ENCODE measurements around the gene ZIM2.

The ZIM2 gene

DNA sequence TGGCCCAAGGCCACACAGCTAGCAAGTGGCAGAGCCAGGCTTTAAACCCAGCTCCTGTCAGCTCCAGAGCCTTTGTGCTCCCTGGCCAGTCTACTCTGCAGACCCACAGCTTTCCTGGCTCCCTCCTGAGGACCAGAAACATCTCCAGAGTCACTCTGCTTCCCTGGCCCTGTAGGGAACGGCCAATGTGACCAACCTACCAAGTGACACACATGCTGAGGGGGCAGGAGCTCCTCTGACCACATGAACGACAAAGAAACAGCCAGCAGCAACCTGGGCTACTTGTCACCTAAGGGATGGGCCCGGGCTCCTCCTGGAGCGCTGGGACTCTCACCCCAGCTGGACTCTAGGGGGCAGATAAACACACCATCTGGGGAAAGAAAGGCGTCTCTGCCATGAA lies 19.3 kb downstream of the ZIM2 start:
- intact Hi-C loops (cut with DNase I): no loop called here
- DNase-seq: no peak

- DNase-seq: no peak
- intact Hi-C loops (cut with DNase I): no loop called here
Measured at GRCh38 chr19:56819166-56819565, 21.4 kb downstream of the ZIM2 start.

GRCh38 chr19:56814656-56815055 lies 25.9 kb downstream of the ZIM2 start:
- DNase-seq: no peak
- intact Hi-C loops (cut with DNase I): no loop called here

DNA sequence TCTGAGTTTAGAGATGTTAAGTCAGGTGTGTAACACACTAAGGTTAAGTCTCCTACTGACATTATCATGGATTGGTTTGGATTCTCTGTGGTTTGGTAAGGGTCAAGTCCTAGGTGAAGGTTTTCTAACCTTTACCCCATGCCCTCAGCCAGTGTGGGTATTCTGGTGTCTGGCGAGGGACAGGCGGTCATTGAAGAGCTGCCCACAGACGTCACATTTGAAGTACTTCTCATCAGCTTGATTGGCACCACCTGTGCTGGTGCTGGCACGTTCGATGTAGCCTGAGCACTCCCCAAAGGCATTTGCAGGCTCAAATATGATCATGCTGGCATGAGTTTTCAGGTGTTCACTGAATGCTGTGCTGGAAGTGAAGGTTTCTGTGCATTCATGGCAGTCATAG lies 27.0 kb downstream of the ZIM2 start:
- intact Hi-C loops (cut with DNase I): no loop called here
- DNase-seq: no peak

- intact Hi-C loops (cut with DNase I): no loop called here
Measured at GRCh38 chr19:56811480-56811879, 29.0 kb downstream of the ZIM2 start.

DNA sequence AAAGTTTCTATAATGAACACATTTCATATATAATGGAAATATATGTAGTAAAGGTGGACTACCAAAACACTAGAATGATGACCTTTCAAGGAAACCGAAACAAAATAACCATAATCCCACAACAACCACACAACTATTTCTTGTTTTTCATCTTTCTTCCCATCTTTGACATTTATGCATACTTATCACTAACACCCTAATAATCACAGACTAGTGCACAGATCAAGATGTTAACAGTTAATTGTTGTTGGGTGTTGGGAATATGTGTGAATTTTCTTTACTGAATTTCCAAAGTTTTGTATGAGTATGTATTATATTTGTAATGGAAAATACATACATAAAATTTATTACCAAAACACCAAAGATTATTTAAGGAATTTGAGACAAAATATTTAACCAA lies 30.3 kb downstream of the ZIM2 start:
- intact Hi-C loops (cut with DNase I): no loop called here
- no peak for DNase-seq

More at GRCh38 chr19:56811480-56811879, 29.0 kb downstream of the ZIM2 start:
- no peak for DNase-seq

GRCh38 chr19:56808717-56809392 lies 31.7 kb downstream of the ZIM2 start:
- intact Hi-C loops (cut with DNase I): no loop called here
- no peak for DNase-seq

- no peak for DNase-seq
Measured at GRCh38 chr19:56806639-56807038, 33.9 kb downstream of the ZIM2 start.

GRCh38 chr19:56778351-56778750 lies 62.2 kb downstream of the ZIM2 start:
- no peak for DNase-seq
- intact Hi-C loops (cut with DNase I): no loop called here

More at GRCh38 chr19:56806639-56807038, 33.9 kb downstream of the ZIM2 start:
- intact Hi-C loops (cut with DNase I): no loop called here

DNA sequence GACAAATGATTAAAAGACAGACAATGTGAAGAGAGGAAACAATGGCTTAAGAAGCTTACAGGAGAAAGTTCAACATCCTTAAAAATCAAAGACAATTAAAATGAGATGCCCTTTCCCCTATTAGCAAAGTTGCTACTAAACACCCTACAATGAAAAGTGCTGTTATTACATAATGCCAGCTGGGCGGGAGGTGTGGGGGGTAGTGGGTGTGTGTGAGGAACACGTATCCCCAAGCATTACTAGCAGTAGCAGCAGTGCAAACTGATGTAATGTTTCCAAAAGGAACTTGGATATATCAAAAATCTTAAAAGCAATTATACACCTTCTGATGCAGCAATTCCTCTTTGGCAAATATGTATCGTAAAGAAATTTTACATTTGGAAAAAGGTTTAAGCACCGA lies 70.9 kb downstream of the ZIM2 start:
- intact Hi-C loops (cut with DNase I): no loop called here
- peak in 38 of 42 donors; percentile 22 to 79 (median 50) for DNase-seq

DNA sequence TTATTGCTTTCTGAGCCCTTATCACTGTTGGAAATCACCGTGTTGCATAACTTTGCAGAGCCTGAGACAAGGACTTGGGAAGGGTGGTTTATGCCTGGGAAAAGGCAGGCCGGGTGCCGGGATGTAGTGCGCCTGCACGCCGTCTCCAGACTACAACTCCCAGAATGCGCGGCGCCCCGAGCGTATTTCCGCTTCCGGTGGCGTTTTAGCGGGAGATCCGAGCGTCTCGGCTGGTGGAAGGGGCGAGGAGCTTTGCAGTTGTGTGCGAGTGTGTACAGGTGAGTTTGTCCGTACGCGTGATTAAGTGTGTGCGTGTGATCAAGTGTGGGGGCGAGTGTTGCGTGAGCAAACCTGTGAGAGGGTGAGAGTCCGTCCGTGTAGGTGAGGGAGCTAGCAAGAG lies 75.4 kb downstream of the ZIM2 start:
- intact Hi-C loops (cut with DNase I): no loop called here
- DNase-seq: peak; percentile 58 to 95 (median 88)

DNA sequence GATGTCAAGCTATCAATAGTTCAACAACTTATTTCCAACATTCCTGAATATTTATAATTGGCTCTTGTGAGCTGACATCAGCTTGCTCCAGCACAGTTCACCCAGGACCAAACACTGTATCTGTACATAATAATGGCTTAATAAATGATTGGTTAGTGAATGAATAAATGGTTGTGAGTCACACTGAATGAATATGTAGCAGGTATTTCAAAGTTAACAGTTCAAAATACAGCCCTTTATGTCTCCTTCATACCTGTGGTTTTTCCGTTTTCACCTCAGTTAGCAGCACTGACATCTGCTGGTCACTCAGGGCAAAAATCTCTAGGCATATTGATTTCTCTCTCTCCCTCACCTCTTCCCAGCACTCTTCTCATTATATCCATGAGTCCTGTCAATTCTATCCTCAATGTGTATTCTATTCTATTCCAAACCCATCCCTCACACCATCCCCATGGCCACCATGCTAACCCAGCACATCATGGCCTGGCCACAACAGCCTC lies 76.3 kb downstream of the ZIM2 start:
- no peak for DNase-seq
- intact Hi-C loops (cut with DNase I): no loop called here

DNA sequence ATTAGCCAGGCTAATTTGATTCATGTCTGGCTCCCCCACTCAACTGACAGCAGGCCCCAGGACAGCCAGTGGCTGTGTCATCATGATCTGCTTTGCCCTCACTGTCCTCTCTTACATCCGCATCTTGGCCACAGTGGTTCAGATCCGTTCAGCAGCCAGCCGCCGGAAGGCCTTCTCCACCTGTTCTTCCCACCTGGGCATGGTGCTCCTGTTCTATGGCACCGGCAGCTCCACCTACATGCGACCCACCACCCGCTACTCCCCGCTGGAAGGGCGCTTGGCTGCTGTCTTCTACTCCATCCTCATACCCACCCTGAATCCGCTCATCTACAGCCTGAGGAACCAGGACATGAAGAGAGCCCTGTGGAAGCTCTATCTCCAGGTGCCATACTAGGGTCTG lies 79.7 kb downstream of the ZIM2 start:
- no peak for DNase-seq
- intact Hi-C loops (cut with DNase I): no loop called here

DNA sequence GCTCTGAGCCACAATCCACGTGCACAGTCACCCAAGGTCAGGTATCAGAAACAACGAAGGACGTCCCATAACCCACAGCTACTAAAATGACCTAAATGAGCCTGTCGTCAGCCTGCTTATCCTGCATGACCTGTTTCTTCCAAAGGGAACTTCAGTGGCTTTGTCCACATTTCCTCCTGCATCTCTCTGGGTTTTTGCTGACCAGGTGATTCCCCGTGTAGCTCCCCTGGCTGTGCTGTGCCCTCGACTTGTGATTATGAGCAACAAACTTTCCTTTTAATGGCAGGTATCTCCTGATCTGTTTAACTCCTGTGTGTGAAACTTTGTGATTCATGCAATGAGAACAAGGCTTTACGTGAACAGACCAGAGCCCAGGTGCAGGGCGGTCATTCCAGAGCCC lies 81.0 kb downstream of the ZIM2 start:
- intact Hi-C loops (cut with DNase I): no loop called here
- no peak for DNase-seq

- DNase-seq: peak; percentile 72 to 95 (median 87)
- intact Hi-C loops (cut with DNase I): no loop called here
Measured at GRCh38 chr19:56751078-56751489, 89.4 kb downstream of the ZIM2 start.

- intact Hi-C loops (cut with DNase I): no loop called here
- DNase-seq: peak in 8 of 42 donors; percentile 12 to 46 (median 24)
Measured at GRCh38 chr19:56750658-56751057, 89.9 kb downstream of the ZIM2 start.

- DNase-seq: peak in 21 of 42 donors; percentile 28 to 79 (median 57)
Measured at GRCh38 chr19:56748378-56748777, 92.1 kb downstream of the ZIM2 start.

DNA sequence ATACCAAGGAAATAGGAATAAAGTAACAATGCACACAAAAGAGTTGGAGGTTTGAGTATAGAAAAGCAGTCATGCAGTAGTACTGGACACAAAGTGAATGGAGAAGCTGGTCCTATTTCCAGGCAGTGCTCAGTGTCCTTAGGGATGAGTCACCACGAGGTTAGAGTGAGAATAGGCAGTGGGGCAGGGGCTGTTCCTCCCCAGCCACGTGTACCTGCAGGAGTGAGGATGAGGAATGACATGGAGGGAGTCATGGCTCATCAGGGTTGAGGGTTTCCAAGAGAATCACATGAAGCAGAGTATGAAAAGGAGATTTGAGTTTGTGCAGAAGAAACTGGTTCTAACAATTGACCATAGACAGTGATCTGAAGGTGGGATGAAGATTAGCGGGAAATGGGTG lies 94.2 kb downstream of the ZIM2 start:
- DNase-seq: no peak
- intact Hi-C loops (cut with DNase I): no loop called here

More at GRCh38 chr19:56748378-56748777, 92.1 kb downstream of the ZIM2 start:
- intact Hi-C loops (cut with DNase I): no loop called here

DNA sequence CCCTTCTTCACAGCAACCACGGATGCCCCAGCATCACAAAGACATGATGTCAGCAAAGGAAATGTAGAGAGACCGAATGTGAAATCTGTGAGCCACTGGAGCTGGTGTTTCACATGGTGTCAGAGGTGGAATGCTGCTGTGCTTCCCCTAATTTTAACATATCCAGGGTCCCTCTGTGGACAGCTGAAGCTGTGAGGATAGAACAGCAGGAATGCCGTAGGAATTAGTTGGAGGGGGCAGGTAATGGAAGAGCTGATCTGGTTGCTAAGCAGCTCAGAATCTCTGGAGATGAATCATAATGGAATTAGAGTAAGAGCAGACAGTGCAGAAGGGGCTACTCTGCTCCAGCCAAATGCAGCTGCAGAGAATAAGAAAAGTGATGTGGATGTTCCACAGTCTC lies 100.0 kb downstream of the ZIM2 start:
- DNase-seq: peak in 9 of 42 donors; percentile 15 to 59 (median 26)
- intact Hi-C loops (cut with DNase I): no loop called here

GRCh38 chr19:56736571-56736970 lies 104.0 kb downstream of the ZIM2 start:
- intact Hi-C loops (cut with DNase I): no loop called here
- no peak for DNase-seq

DNA sequence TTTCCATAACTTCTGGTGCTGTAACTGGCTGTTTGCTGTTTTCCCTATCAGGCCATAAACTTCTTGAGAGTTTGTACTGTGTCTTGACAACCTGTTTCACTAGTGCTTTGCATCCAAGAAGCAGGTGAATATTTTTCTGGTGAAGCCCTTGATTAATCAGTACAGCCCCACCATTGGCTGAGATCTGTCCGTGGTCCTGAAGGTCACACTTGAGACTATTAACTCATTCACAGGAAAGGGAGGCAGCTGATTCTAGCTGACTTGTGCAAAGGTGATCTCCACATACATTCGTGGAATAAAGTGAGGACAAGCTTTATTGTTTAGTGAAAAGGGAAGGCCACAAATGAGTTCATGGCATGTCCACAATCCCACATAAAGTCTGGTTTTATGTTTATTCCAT lies 107.5 kb downstream of the ZIM2 start:
- no peak for DNase-seq
- intact Hi-C loops (cut with DNase I): no loop called here
